GM19452 (cell line): ENCODE results near the gene SBK1.
"Not testable (repeated sequence)": the region's sequence is repeated elsewhere in the genome, so short reads cannot be mapped to it uniquely, and the experiment has no call there.

ENCODE experiments used
- ATAC-seq: cut with Tn5 transposase; IDR thresholded peaks from one replicate; pipeline ENCODE4 v1.9.1; 2021; ENCODE audit not compliant: unreplicated experiment

SBK1 gene

GRCh38 chr16:28291651-28292626, at the start of gene SBK1:
SBK1 (plus strand) TSS chr16:28292525; CDS start chr16:28317392, 24,867 bp downstream.
- peak; percentile 89 for ATAC-seq

DNA sequence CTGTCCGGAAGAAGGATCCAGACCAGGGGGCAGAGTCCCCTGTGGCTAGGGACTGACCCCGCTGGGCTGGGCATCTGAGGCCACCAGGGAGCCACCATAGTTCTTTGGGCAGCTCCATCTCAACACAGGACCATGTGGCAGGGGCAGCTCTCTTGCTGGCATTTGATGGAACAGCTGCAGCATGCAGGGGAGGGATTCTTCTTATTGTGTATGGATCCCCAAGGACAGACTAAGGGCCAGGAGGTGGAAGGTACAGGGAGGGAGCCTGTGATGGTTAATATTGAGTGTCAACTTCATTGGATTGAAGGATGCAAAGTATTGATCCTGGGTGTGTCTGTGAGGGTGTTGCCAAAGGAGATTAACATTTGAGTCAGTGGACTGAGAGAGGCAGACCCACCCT, 42.8 kb upstream of the SBK1 start:
- not testable (repeated sequence) for ATAC-seq

DNA sequence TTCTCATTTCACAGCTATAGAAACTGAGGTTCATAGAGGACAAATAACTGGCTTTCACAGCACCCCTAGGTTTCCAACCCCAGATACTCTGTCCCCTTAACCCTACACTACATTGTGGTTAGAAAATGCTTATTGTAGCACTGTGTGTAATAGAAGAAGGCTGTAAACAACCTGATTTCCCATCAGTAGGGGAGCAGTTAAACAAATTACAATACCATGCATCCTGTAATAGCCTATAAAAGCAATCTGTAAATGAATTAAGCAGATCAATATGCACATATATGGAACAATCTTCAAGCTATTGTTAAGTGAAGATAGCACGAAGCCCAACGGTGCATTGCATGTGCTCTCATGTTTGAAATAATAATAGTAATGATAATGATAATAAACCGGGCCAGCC, 41.3 kb upstream of the SBK1 start:
- ATAC-seq = no peak

- ATAC-seq = no peak
Observed at GRCh38 chr16:28254158-28254557, 38.2 kb upstream of the SBK1 start.

DNA sequence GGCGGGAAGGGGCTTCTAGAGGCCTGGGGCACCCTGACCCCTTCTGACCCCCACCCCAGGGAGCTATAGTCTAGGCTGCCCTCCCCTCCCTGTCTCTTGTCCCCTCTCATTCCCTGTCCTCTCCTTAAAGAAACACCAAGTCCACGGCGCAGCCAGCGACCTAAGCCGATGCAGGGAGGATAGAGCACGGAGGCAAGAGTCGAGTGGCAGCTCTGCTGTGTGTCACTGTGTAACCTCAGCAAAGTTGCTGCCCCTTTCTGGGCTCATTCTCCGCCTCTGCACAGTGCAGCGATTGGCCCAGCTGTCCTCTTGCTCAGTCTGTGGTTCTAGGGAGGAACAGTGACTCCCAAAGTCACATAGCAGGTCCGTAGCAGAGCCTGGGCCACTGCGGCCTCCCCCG, 36.5 kb upstream of the SBK1 start:
- ATAC-seq = no peak

- ATAC-seq = no peak
Observed at GRCh38 chr16:28257256-28257655, 35.1 kb upstream of the SBK1 start.

- ATAC-seq = no peak
Observed at GRCh38 chr16:28258567-28258966, 33.8 kb upstream of the SBK1 start.

DNA sequence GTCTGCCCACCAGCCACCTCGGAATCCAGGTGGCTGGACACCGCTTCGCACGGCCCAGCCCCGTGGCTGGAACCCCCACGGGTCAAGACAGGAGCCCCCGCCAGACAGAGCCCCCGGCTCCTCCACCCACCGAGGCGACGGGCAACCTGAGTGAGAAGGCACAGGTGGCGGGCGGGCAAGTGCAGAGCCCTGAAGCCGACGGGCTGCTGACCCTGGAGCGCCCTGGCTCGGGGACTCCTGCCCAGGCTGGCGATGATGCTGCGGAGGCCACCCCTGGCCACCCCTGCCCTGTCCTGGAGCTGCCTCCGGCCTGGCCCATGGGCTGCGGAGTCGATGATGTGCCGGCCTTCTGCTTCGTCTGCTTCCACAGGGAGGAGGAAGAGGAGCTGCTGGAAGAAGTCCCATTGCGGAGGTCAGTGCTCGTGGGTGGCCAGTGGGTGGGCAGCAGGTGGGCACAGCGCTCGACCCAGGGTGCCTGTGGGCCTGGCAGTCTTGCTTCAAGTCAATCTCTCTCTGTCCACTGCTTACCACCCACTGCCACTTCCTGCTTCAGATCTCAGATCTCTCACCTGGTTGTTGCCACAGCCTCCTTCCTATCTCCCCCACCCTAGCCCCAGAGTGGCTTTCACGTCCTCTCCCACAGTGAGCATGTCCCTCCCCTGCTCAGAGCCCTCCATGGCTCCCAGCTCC, 33.1 kb upstream of the SBK1 start:
- ATAC-seq = no peak

DNA sequence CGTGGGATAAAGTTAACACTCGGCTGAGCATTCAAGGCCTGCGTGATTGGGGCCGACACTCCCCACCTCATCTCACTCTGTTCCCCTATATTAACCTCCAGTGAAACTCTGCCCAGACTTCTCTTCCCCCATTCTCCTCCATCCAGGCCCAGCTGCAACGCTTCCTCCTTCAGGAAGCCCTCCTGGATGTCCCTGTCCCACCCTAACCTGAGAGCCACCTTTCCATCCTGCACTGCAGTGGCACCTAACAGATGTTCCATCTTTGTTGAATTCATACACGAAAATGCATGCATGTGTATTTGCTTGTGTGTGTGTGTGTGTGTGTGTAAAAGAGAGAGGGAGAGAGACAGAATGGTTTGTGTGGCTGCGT, 32.6 kb upstream of the SBK1 start:
- no peak for ATAC-seq

GRCh38 chr16:28260193-28260592, 32.1 kb upstream of the SBK1 start:
- no peak for ATAC-seq

DNA sequence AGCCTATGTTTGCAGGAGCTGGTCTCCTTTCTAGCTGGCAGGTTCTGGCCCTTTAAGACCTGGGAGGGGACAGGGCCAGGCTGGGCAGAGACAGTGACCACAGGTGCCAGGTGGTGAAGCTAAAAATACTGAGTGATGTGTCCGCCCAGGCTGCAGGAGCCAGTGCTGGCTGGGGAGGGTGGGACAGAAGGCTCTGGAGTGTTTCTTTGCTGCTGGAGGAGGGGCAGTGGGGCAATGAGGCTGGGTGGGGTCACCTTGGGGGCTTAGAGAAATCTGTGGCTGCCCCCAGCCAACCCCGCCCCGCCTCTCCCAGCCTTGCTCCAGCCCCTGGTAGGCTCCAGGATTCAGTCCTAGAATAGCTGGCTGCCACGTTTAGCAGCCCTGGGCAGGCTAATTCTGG, 30.4 kb upstream of the SBK1 start:
- ATAC-seq = no peak

DNA sequence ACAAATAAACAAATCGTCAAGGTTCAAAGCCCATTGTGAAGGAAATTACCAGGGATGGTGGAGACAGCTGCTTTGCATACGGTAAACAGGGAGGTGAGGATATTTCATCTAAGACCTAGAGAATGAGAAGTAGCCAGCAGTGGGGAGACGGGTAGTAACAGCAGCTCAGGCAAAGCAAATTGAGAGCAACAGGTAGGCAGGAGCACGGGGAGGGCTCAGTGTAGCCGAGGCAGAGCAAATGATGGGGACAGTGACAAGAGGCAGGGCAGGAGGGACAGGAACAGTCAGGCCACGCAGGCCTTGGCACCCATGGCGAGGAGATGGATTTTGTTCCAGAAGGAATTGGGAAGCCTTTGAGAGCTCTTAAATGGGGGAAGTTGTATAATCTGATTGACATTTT, 29.0 kb upstream of the SBK1 start:
- ATAC-seq = no peak

GRCh38 chr16:28264656-28265055, 27.7 kb upstream of the SBK1 start:
- no peak for ATAC-seq

- ATAC-seq = no peak
Observed at GRCh38 chr16:28265822-28266221, 26.5 kb upstream of the SBK1 start.

GRCh38 chr16:28267356-28267755, 25.0 kb upstream of the SBK1 start:
- ATAC-seq = no peak

GRCh38 chr16:28273511-28273910, 18.8 kb upstream of the SBK1 start:
- no peak for ATAC-seq

DNA sequence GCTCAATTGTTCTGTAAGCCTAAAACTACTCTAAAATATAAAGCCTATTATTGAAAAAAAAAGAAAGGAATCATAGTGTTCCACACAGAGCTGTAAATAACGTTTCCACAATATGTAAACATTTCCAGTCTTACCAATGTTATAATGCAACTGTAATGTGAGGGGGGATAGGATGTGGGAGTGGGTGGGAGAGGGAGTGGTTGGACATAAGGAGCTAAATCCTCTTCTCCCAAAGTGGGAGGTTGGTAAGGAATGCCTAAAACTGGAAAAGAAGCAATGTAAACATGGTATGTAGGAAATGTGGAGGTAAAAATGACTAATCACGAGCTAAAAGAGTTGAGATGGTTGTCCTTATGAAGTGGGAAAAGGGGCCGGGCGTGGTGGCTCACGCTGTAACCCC, 17.6 kb upstream of the SBK1 start:
- no peak for ATAC-seq

DNA sequence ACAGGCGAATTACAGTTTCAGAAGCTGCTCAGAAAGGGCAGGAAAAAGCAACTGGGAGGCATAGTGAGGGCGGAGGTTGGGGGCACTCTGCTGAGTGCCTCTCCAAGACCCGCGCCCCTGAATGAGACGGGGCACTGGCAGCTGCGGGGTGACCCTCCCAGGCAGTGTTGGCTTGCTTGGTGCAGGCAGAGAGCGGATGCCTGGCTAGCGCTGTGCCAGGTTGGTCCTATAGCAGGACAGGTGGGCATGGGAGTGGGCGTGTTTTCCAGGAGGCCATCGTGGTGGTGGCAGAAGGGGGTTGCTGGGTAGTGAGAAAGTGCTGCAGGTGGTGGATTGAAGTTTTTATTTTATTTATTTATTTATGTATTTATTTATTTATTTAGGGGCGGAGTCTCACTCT, 16.0 kb upstream of the SBK1 start:
- no peak for ATAC-seq

GRCh38 chr16:28277537-28278388, 14.6 kb upstream of the SBK1 start:
- no peak for ATAC-seq

- no peak for ATAC-seq
Observed at GRCh38 chr16:28279006-28279405, 13.3 kb upstream of the SBK1 start.
